HEK293 (cell line): ENCODE measurements around the gene CYBA.

Experiments used
- GLIS1 ChIP-seq: fragments of 450-650 bp; formaldehyde crosslinking; IDR thresholded peaks from 2 replicates; pipeline ENCODE4 v1.5.1; 2016; ENCODE audit warnings: missing biosample characterization, missing genetic modification characterization
- OSR2 ChIP-seq: fragments of 450-650 bp; formaldehyde crosslinking; IDR thresholded peaks from 2 replicates; pipeline ENCODE4 v1.5.1; 2016; ENCODE audit warnings: missing biosample characterization, missing genetic modification characterization
- PRDM4 ChIP-seq: fragments of 450-650 bp; formaldehyde crosslinking; IDR thresholded peaks from 2 replicates; pipeline ENCODE4 v1.5.1; 2017; ENCODE audit warnings: missing biosample characterization, missing genetic modification characterization
- PRDM6 ChIP-seq: fragments of 450-650 bp; formaldehyde crosslinking; IDR thresholded peaks from 2 replicates; pipeline ENCODE4 v1.5.1; 2017; ENCODE audit warnings: missing biosample characterization, missing genetic modification characterization
- SP2 ChIP-seq: fragments of 450-650 bp; formaldehyde crosslinking; IDR thresholded peaks from 2 replicates; pipeline ENCODE4 v1.5.1; 2016; ENCODE audit warnings: missing biosample characterization, missing genetic modification characterization
- YY1 ChIP-seq: fragments of 450-650 bp; formaldehyde crosslinking; IDR thresholded peaks from 2 replicates; pipeline ENCODE4 v1.5.1; 2018; ENCODE audit warnings: missing biosample characterization, missing genetic modification characterization
- ZBTB21 ChIP-seq: fragments of 450-650 bp; formaldehyde crosslinking; IDR thresholded peaks from 2 replicates; pipeline ENCODE4 v1.5.1; 2017; ENCODE audit warnings: missing biosample characterization, missing genetic modification characterization
- ZNF174 ChIP-seq: fragments of 450-650 bp; formaldehyde crosslinking; IDR thresholded peaks from 2 replicates; pipeline ENCODE4 v1.5.0; 2017; ENCODE audit warnings: missing biosample characterization, mild to moderate bottlenecking, missing genetic modification characterization
- ZNF214 ChIP-seq: fragments of 450-650 bp; formaldehyde crosslinking; IDR thresholded peaks from 2 replicates; pipeline ENCODE4 v1.5.1; 2017; ENCODE audit warnings: missing biosample characterization, mild to moderate bottlenecking, missing genetic modification characterization, borderline replicate concordance
- ZNF558 ChIP-seq: fragments of 450-650 bp; formaldehyde crosslinking; IDR thresholded peaks from 2 replicates; pipeline ENCODE4 v1.5.1; 2016; ENCODE audit warnings: missing biosample characterization, missing genetic modification characterization
- ZNF837 ChIP-seq: fragments of 450-650 bp; formaldehyde crosslinking; IDR thresholded peaks from 2 replicates; pipeline ENCODE4 v1.5.1; 2016; ENCODE audit warnings: missing biosample characterization, missing genetic modification characterization
- TF ChIP-seq, protein P1 (sequence below): fragments of 450-650 bp; IDR thresholded peaks from 2 replicates; pipeline ENCODE4 v1.5.1; 2018; ENCODE audit warnings: missing biosample characterization, missing genetic modification characterization
- TF ChIP-seq, protein P2 (sequence below): fragments of 450-650 bp; formaldehyde crosslinking; IDR thresholded peaks from 2 replicates; pipeline ENCODE4 v1.5.1; 2016; ENCODE audit warnings: missing biosample characterization, missing genetic modification characterization
- TF ChIP-seq, protein P3 (sequence below): fragments of 450-650 bp; formaldehyde crosslinking; IDR thresholded peaks from 2 replicates; pipeline ENCODE4 v1.5.1; 2016; ENCODE audit warnings: missing biosample characterization, missing genetic modification characterization

- TF ChIP-seq, protein P1, sequence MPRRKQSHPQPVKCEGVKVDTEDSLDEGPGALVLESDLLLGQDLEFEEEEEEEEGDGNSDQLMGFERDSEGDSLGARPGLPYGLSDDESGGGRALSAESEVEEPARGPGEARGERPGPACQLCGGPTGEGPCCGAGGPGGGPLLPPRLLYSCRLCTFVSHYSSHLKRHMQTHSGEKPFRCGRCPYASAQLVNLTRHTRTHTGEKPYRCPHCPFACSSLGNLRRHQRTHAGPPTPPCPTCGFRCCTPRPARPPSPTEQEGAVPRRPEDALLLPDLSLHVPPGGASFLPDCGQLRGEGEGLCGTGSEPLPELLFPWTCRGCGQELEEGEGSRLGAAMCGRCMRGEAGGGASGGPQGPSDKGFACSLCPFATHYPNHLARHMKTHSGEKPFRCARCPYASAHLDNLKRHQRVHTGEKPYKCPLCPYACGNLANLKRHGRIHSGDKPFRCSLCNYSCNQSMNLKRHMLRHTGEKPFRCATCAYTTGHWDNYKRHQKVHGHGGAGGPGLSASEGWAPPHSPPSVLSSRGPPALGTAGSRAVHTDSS (tag by site-specific recombination) = no peak
- TF ChIP-seq, protein P2, sequence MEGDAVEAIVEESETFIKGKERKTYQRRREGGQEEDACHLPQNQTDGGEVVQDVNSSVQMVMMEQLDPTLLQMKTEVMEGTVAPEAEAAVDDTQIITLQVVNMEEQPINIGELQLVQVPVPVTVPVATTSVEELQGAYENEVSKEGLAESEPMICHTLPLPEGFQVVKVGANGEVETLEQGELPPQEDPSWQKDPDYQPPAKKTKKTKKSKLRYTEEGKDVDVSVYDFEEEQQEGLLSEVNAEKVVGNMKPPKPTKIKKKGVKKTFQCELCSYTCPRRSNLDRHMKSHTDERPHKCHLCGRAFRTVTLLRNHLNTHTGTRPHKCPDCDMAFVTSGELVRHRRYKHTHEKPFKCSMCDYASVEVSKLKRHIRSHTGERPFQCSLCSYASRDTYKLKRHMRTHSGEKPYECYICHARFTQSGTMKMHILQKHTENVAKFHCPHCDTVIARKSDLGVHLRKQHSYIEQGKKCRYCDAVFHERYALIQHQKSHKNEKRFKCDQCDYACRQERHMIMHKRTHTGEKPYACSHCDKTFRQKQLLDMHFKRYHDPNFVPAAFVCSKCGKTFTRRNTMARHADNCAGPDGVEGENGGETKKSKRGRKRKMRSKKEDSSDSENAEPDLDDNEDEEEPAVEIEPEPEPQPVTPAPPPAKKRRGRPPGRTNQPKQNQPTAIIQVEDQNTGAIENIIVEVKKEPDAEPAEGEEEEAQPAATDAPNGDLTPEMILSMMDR (tag by site-specific recombination) = no peak
- TF ChIP-seq ZNF558 (tag by site-specific recombination) (no peak), GLIS1 (tag by site-specific recombination) (no peak), ZNF837 (tag by site-specific recombination) (no peak), SP2 (tag by site-specific recombination) (no peak), ZNF214 (tag by site-specific recombination) (no peak), PRDM6 (tag by site-specific recombination) (no peak), ZNF174 (tag by site-specific recombination) (no peak), ZBTB21 (tag by site-specific recombination) (no peak), YY1 (no peak), OSR2 (tag by site-specific recombination) (no peak), PRDM4 (tag by site-specific recombination) (no peak)
- TF ChIP-seq, protein P3, sequence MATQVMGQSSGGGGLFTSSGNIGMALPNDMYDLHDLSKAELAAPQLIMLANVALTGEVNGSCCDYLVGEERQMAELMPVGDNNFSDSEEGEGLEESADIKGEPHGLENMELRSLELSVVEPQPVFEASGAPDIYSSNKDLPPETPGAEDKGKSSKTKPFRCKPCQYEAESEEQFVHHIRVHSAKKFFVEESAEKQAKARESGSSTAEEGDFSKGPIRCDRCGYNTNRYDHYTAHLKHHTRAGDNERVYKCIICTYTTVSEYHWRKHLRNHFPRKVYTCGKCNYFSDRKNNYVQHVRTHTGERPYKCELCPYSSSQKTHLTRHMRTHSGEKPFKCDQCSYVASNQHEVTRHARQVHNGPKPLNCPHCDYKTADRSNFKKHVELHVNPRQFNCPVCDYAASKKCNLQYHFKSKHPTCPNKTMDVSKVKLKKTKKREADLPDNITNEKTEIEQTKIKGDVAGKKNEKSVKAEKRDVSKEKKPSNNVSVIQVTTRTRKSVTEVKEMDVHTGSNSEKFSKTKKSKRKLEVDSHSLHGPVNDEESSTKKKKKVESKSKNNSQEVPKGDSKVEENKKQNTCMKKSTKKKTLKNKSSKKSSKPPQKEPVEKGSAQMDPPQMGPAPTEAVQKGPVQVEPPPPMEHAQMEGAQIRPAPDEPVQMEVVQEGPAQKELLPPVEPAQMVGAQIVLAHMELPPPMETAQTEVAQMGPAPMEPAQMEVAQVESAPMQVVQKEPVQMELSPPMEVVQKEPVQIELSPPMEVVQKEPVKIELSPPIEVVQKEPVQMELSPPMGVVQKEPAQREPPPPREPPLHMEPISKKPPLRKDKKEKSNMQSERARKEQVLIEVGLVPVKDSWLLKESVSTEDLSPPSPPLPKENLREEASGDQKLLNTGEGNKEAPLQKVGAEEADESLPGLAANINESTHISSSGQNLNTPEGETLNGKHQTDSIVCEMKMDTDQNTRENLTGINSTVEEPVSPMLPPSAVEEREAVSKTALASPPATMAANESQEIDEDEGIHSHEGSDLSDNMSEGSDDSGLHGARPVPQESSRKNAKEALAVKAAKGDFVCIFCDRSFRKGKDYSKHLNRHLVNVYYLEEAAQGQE = no peak
Observed at GRCh38 chr16:88665148-88665547, 14.3 kb upstream of the CYBA start.
